Vagina (tissue), 2 donors: ENCODE measurements around the gene SIRPB1. TPM values are rescaled to one million over a fixed set of nuclear protein-coding genes. Genes with fewer than 3 reads are reported as not detected.

Experiments
- DNase-seq, 2 donors: peaks; one replicate each; pipeline ENCODE4 v3.0.0-alpha.2; 2017; ENCODE audit errors: extremely low spot score in 2 of 2
- H3K27ac ChIP-seq: fragments of 200-600 bp; sonication (generic); one replicate; pipeline ENCODE4 v1.5.1; 2019
- H3K27me3 ChIP-seq: fragments of 200-600 bp; sonication (generic); one replicate; pipeline ENCODE4 v1.5.1; 2019
- H3K36me3 ChIP-seq, 2 donors: fragments of 200-600 bp; sonication (generic); one replicate each; pipeline ENCODE4 v1.5.1; 2017 to 2019
- H3K4me1 ChIP-seq: fragments of 200-600 bp; sonication (generic); one replicate; pipeline ENCODE4 v1.5.1; 2019
- H3K4me3 ChIP-seq, 2 donors: fragments of 200-600 bp; sonication (generic); 1 replicate in 1 of 2; 2 replicates in 1 of 2; pipeline ENCODE4 v1.5.1; 2016 to 2019
- H3K9me3 ChIP-seq: fragments of 200-600 bp; sonication (generic); one replicate; pipeline ENCODE4 v1.5.1; 2019
- CTCF ChIP-seq, 3 experiments: fragments of 450-650 bp in 2 of 3; fragments of 200-600 bp in 1 of 3; sonication (generic) in 1 of 3; IDR thresholded peaks; one replicate each; pipeline ENCODE4 v1.5.1; 2017 to 2019; ENCODE audit warnings: antibody characterized with exemption in 3 of 3, mild to moderate bottlenecking in 2 of 3, moderate library complexity in 2 of 3
- POLR2A ChIP-seq, 2 donors: fragments of 450-650 bp; IDR thresholded peaks; one replicate each; pipeline ENCODE4 v1.6.1; 2017; ENCODE audit warnings: antibody characterized with exemption in 2 of 2, mild to moderate bottlenecking in 2 of 2, moderate library complexity in 2 of 2
- POLR2AphosphoS5 ChIP-seq, 2 donors: sonication (generic); formaldehyde crosslinking; IDR thresholded peaks; one replicate each; pipeline ENCODE4 v1.9.0; 2017; ENCODE audit warnings: antibody characterized with exemption in 2 of 2, mild to moderate bottlenecking in 2 of 2, low read depth in 1 of 2; ENCODE audit not compliant: insufficient read depth in 1 of 2
- intact Hi-C: fragments of 100-400 bp; cut with DNase I; formaldehyde crosslinking; loops from one replicate; pipeline ENCODE4 v1.15.1; 2023
- total RNA-seq: library from RNA; depleted of rRNA; stranded (reverse); fragments of >200 nt; gene quantifications from one replicate; pipeline ENCODE4 v1.2.3, GENCODE V29; 2016

Gene SIRPB1
- total RNA-seq, 1 donor from 2014 or later = 2.5 TPM

- DNase-seq = peak in 1 of 2 donors; percentile 54
- TF ChIP-seq POLR2AphosphoS5 (IDR thresholded peaks at IDR 0.05; ENCODE audit: insufficient read depth in 1 of 2, low read depth in 1 of 2) (no peak), CTCF (IDR thresholded peaks at IDR 0.05) (no peak), POLR2A (IDR thresholded peaks at IDR 0.05) (no peak)
- no peak overlapping the region for H3K4me3 ChIP-seq
- H3K27me3 ChIP-seq = no peaks in the 10 kb centered on the region
- no peaks in the 10 kb centered on the region for H3K9me3 ChIP-seq
- H3K36me3 ChIP-seq = no peaks in the 10 kb centered on the region
- intact Hi-C loops = loop anchor here (1.0 kb wide), 1 partner anchor 37 kb away; no protein-coding TSS in a partner anchor
- H3K4me1 ChIP-seq = no peaks in the 10 kb centered on the region
- no peak overlapping the region for H3K27ac ChIP-seq
Measured at GRCh38 chr20:1631309-1632151, 11.7 kb upstream of the SIRPB1 start.

GRCh38 chr20:1630186-1630585 lies 10.4 kb upstream of the SIRPB1 start:
- Histone ChIP-seq H3K9me3 (no peaks in the 10 kb centered on the region), H3K27me3 (no peaks in the 10 kb centered on the region), H3K27ac (no peak overlapping the region), H3K4me1 (no peaks in the 10 kb centered on the region), H3K36me3 (no peaks in the 10 kb centered on the region), H3K4me3 (no peak overlapping the region)
- intact Hi-C loops = no loop called here
- TF ChIP-seq POLR2A (IDR thresholded peaks at IDR 0.05) = no peak
- no peak for TF ChIP-seq POLR2AphosphoS5 (IDR thresholded peaks at IDR 0.05; ENCODE audit: insufficient read depth in 1 of 2, low read depth in 1 of 2)
- TF ChIP-seq CTCF (IDR thresholded peaks at IDR 0.05) = no peak
- DNase-seq = peak in 1 of 2 donors; percentile 56

- Histone ChIP-seq H3K4me1 (no peaks in the 10 kb centered on the region), H3K27ac (no peak overlapping the region), H3K27me3 (no peaks in the 10 kb centered on the region), H3K9me3 (no peaks in the 10 kb centered on the region), H3K36me3 (no peaks in the 10 kb centered on the region), H3K4me3 (no peak overlapping the region)
- peak in 1 of 2 donors; percentile 76 for DNase-seq
- TF ChIP-seq CTCF (IDR thresholded peaks at IDR 0.05) = no peak
- intact Hi-C loops = no loop called here
Measured at GRCh38 chr20:1629321-1629720, 9.5 kb upstream of the SIRPB1 start.

GRCh38 chr20:1628621-1629020 lies 8.8 kb upstream of the SIRPB1 start:
- Histone ChIP-seq H3K27me3 (no peaks in the 10 kb centered on the region), H3K36me3 (no peaks in the 10 kb centered on the region), H3K4me1 (no peaks in the 10 kb centered on the region), H3K27ac (no peak overlapping the region), H3K9me3 (no peaks in the 10 kb centered on the region), H3K4me3 (no peak overlapping the region)
- DNase-seq = no peak
- intact Hi-C loops = no loop called here
- no peak for TF ChIP-seq POLR2A (IDR thresholded peaks at IDR 0.05)
- no peak for TF ChIP-seq CTCF (IDR thresholded peaks at IDR 0.05)
- no peak for TF ChIP-seq POLR2AphosphoS5 (IDR thresholded peaks at IDR 0.05; ENCODE audit: insufficient read depth in 1 of 2, low read depth in 1 of 2)

GRCh38 chr20:1627200-1627550 lies 7.4 kb upstream of the SIRPB1 start:
- Histone ChIP-seq H3K27ac (no peak overlapping the region), H3K36me3 (no peaks in the 10 kb centered on the region), H3K4me1 (no peaks in the 10 kb centered on the region), H3K9me3 (no peaks in the 10 kb centered on the region), H3K4me3 (no peak overlapping the region), H3K27me3 (no peaks in the 10 kb centered on the region)
- TF ChIP-seq CTCF (IDR thresholded peaks at IDR 0.05) (no peak), POLR2AphosphoS5 (IDR thresholded peaks at IDR 0.05; ENCODE audit: insufficient read depth in 1 of 2, low read depth in 1 of 2) (no peak), POLR2A (IDR thresholded peaks at IDR 0.05) (no peak)
- DNase-seq = no peak
- intact Hi-C loops = no loop called here
